Dedifferentiated amniotic fluid mesenchymal stem cell (primary cell): ENCODE data around the gene UBASH3A.

ENCODE experiments used
- DNase-seq: peaks from one replicate; pipeline ENCODE4 v3.0.0-alpha.2; 2016; ENCODE audit errors: extremely low spot score

Gene UBASH3A

GRCh38 chr21:42430521-42430920 lies 26.8 kb downstream of the UBASH3A start:
- no peak for DNase-seq

- DNase-seq: no peak
Observed at GRCh38 chr21:42431196-42431595, 27.5 kb downstream of the UBASH3A start.

- no peak for DNase-seq
Observed at GRCh38 chr21:42432695-42433094, 29.0 kb downstream of the UBASH3A start.

- DNase-seq: no peak
Observed at GRCh38 chr21:42433946-42434551, 30.3 kb downstream of the UBASH3A start.

GRCh38 chr21:42434884-42435283 lies 31.2 kb downstream of the UBASH3A start:
- DNase-seq: no peak

- no peak for DNase-seq
Observed at GRCh38 chr21:42435401-42435800, 31.7 kb downstream of the UBASH3A start.

GRCh38 chr21:42435833-42436232 lies 32.1 kb downstream of the UBASH3A start:
- no peak for DNase-seq

- DNase-seq: no peak
Observed at GRCh38 chr21:42436914-42437313, 33.2 kb downstream of the UBASH3A start.

GRCh38 chr21:42437786-42438185 lies 34.1 kb downstream of the UBASH3A start:
- no peak for DNase-seq

GRCh38 chr21:42438316-42439205 lies 34.9 kb downstream of the UBASH3A start:
- no peak for DNase-seq

GRCh38 chr21:42439284-42440186 lies 35.8 kb downstream of the UBASH3A start:
- no peak for DNase-seq

GRCh38 chr21:42440187-42440792 lies 36.6 kb downstream of the UBASH3A start:
- no peak for DNase-seq

- no peak for DNase-seq
Observed at GRCh38 chr21:42441963-42442362, 38.3 kb downstream of the UBASH3A start.

- DNase-seq: no peak
Observed at GRCh38 chr21:42443181-42443785, 39.6 kb downstream of the UBASH3A start.

GRCh38 chr21:42443876-42444744 lies 40.4 kb downstream of the UBASH3A start:
- no peak for DNase-seq

GRCh38 chr21:42444745-42445059 lies 41.0 kb downstream of the UBASH3A start:
- DNase-seq: no peak

GRCh38 chr21:42445311-42445710 lies 41.6 kb downstream of the UBASH3A start:
- no peak for DNase-seq

- DNase-seq: no peak
Observed at GRCh38 chr21:42446531-42446930, 42.8 kb downstream of the UBASH3A start.

- DNase-seq: no peak
Observed at GRCh38 chr21:42447182-42447581, 43.5 kb downstream of the UBASH3A start.

GRCh38 chr21:42447732-42448131 lies 44.0 kb downstream of the UBASH3A start:
- DNase-seq: no peak

GRCh38 chr21:42448686-42449085 lies 45.0 kb downstream of the UBASH3A start:
- DNase-seq: no peak
